ENCODE results near the gene UNC119.

UNC119 gene

GRCh38 chr17:28545787-28546415 lies 6.5 kb downstream of the UNC119 start:
- H3K4me1 ChIP-seq (ENCODE audit: control insufficient read depth, low read length), result peaks cover 44% of the 10 kb centered on the region
- H3F3A ChIP-seq (ENCODE audit: control insufficient read depth, insufficient read depth), result 0 out of 2 replicates have a peak, but pooled peaks cover 5% of the 10 kb centered on the region
- no peaks in the 10 kb centered on the region for H3K27me3 ChIP-seq (ENCODE audit: control insufficient read depth, low read length)
- H3K36me3 ChIP-seq (ENCODE audit: control insufficient read depth, low read length), result peaks cover 8% of the 10 kb centered on the region
- H3K4me2 ChIP-seq (ENCODE audit: low read length), result no peak overlapping the region
- no peaks in the 10 kb centered on the region for H3K9me2 ChIP-seq (replicated peaks; ENCODE audit: control insufficient read depth, low read length)
- no peak for TF ChIP-seq EZH2phosphoT487 (IDR thresholded peaks at IDR 0.05; ENCODE audit: borderline replicate concordance, low read length)
- no peak for TF ChIP-seq CTCF (IDR thresholded peaks at IDR 0.05; ENCODE audit: low read depth, low read length, poor library complexity, severe bottlenecking)
- no peaks in the 10 kb centered on the region for H3K9me3 ChIP-seq (ENCODE audit: control insufficient read depth, insufficient read depth, low read length)
- no peak overlapping the region for H3K27ac ChIP-seq (ENCODE audit: low read depth, low read length)
- H3K79me2 ChIP-seq (ENCODE audit: control insufficient read depth, low read length), result 0 out of 2 replicates have a peak, but pooled peaks cover 5% of the 10 kb centered on the region
- no peak overlapping the region for H3K4me3 ChIP-seq (ENCODE audit: low read length)
- no peaks in the 10 kb centered on the region for H4K20me1 ChIP-seq (ENCODE audit: control insufficient read depth, insufficient read depth, low read depth, low read length)

- H3K27ac ChIP-seq (ENCODE audit: low read depth, low read length), result no peak overlapping the region
- H3K36me3 ChIP-seq (ENCODE audit: control insufficient read depth, low read length), result peaks cover 8% of the 10 kb centered on the region
- H3K9me2 ChIP-seq (replicated peaks; ENCODE audit: control insufficient read depth, low read length), result no peaks in the 10 kb centered on the region
- TF ChIP-seq CTCF (IDR thresholded peaks at IDR 0.05; ENCODE audit: low read depth, low read length, poor library complexity, severe bottlenecking) (no peak), EZH2phosphoT487 (IDR thresholded peaks at IDR 0.05; ENCODE audit: borderline replicate concordance, low read length) (no peak)
- no peak overlapping the region for H3K4me3 ChIP-seq (ENCODE audit: low read length)
- H3K27me3 ChIP-seq (ENCODE audit: control insufficient read depth, low read length), result no peaks in the 10 kb centered on the region
- no peaks in the 10 kb centered on the region for H4K20me1 ChIP-seq (ENCODE audit: control insufficient read depth, insufficient read depth, low read depth, low read length)
- 0 out of 2 replicates have a peak, but pooled peaks cover 5% of the 10 kb centered on the region for H3K79me2 ChIP-seq (ENCODE audit: control insufficient read depth, low read length)
- peaks cover 36% of the 10 kb centered on the region for H3K4me1 ChIP-seq (ENCODE audit: control insufficient read depth, low read length)
- 0 out of 2 replicates have a peak, but pooled peaks cover 5% of the 10 kb centered on the region for H3F3A ChIP-seq (ENCODE audit: control insufficient read depth, insufficient read depth)
- H3K9me3 ChIP-seq (ENCODE audit: control insufficient read depth, insufficient read depth, low read length), result no peaks in the 10 kb centered on the region
- H3K4me2 ChIP-seq (ENCODE audit: low read length), result no peak overlapping the region
Observed at GRCh38 chr17:28545141-28545503, 7.3 kb downstream of the UNC119 start.

- TF ChIP-seq CTCF (IDR thresholded peaks at IDR 0.05; ENCODE audit: low read depth, low read length, poor library complexity, severe bottlenecking), result no peak
- no peak for TF ChIP-seq EZH2phosphoT487 (IDR thresholded peaks at IDR 0.05; ENCODE audit: borderline replicate concordance, low read length)
- Histone ChIP-seq H4K20me1 (ENCODE audit: control insufficient read depth, insufficient read depth, low read depth, low read length) (no peaks in the 10 kb centered on the region), H3K4me1 (ENCODE audit: control insufficient read depth, low read length) (peaks cover 31% of the 10 kb centered on the region), H3K9me2 (replicated peaks; ENCODE audit: control insufficient read depth, low read length) (no peaks in the 10 kb centered on the region), H3K79me2 (ENCODE audit: control insufficient read depth, low read length) (0 out of 2 replicates have a peak, but pooled peaks cover 5% of the 10 kb centered on the region), H3K4me3 (ENCODE audit: low read length) (no peak overlapping the region), H3K27ac (ENCODE audit: low read depth, low read length) (no peak overlapping the region), H3K9me3 (ENCODE audit: control insufficient read depth, insufficient read depth, low read length) (no peaks in the 10 kb centered on the region), H3K27me3 (ENCODE audit: control insufficient read depth, low read length) (no peaks in the 10 kb centered on the region), H3F3A (ENCODE audit: control insufficient read depth, insufficient read depth) (0 out of 2 replicates have a peak, but pooled peaks cover 5% of the 10 kb centered on the region), H3K4me2 (ENCODE audit: low read length) (no peak overlapping the region), H3K36me3 (ENCODE audit: control insufficient read depth, low read length) (peaks cover 8% of the 10 kb centered on the region)
Observed at GRCh38 chr17:28544402-28545140, 7.9 kb downstream of the UNC119 start.
